ENCODE data around the gene ELP5.

Gene ELP5

GRCh38 chr17:7256766-7257456, 4.9 kb downstream of the ELP5 start:
- DNase-seq (ENCODE audit: low spot score), result no peak

- peak; percentile 80 for DNase-seq (ENCODE audit: low spot score)
Measured at GRCh38 chr17:7258731-7259554, 6.9 kb downstream of the ELP5 start.

- DNase-seq (ENCODE audit: low spot score), result no peak
Measured at GRCh38 chr17:7259555-7259889, 7.5 kb downstream of the ELP5 start.

GRCh38 chr17:7260151-7260550, 8.1 kb downstream of the ELP5 start:
- DNase-seq (ENCODE audit: low spot score), result no peak

GRCh38 chr17:7260651-7261378, 8.8 kb downstream of the ELP5 start:
- DNase-seq (ENCODE audit: low spot score), result no peak

- no peak for DNase-seq (ENCODE audit: low spot score)
Measured at GRCh38 chr17:7261379-7262191, 9.6 kb downstream of the ELP5 start.

- DNase-seq (ENCODE audit: low spot score), result no peak
Measured at GRCh38 chr17:7262192-7262934, 10.3 kb downstream of the ELP5 start, which contains the start of gene CLDN7. Gene CLDN7 (minus strand): TSS chr17:7262478. CDS start chr17:7262043, 435 bp downstream.

GRCh38 chr17:7262935-7263800, 11.2 kb downstream of the ELP5 start:
- DNase-seq (ENCODE audit: low spot score), result no peak

- DNase-seq (ENCODE audit: low spot score), result no peak
Measured at GRCh38 chr17:7263801-7264078, 11.7 kb downstream of the ELP5 start.

- DNase-seq (ENCODE audit: low spot score), result no peak
Measured at GRCh38 chr17:7266784-7267183, 14.8 kb downstream of the ELP5 start.

- no peak for DNase-seq (ENCODE audit: low spot score)
Measured at GRCh38 chr17:7279448-7279847, 27.4 kb downstream of the ELP5 start.

GRCh38 chr17:7280519-7281073, 28.6 kb downstream of the ELP5 start:
- DNase-seq (ENCODE audit: low spot score), result peak; percentile 73

GRCh38 chr17:7281074-7281952, 29.3 kb downstream of the ELP5 start, which contains the start of gene SLC2A4:
Gene SLC2A4 (plus strand): TSS chr17:7281718. CDS start chr17:7281935, 217 bp downstream.
- peak; percentile 98 for DNase-seq (ENCODE audit: low spot score)

GRCh38 chr17:7281953-7282751, 30.1 kb downstream of the ELP5 start:
- no peak for DNase-seq (ENCODE audit: low spot score)

GRCh38 chr17:7282752-7283321, 30.8 kb downstream of the ELP5 start:
- no peak for DNase-seq (ENCODE audit: low spot score)

- DNase-seq (ENCODE audit: low spot score), result no peak
Measured at GRCh38 chr17:7283471-7284216, 31.6 kb downstream of the ELP5 start.

GRCh38 chr17:7284911-7285310, 32.9 kb downstream of the ELP5 start:
- DNase-seq (ENCODE audit: low spot score), result no peak
